Spinal cord (tissue), 10 donors: Measurements from ENCODE around the gene ERICH6B. TPM values are rescaled to one million over a fixed set of nuclear protein-coding genes. Genes with fewer than 3 reads are reported as not detected.

Experiments
- DNase-seq, 6 donors: peaks; one replicate each; pipeline versions ENCODE4 v3.0.0 to v3.0.0-alpha.2; 2013 to 2015; ENCODE audit warnings: low spot score in 6 of 6, low read depth in 4 of 6
- H3K27ac ChIP-seq: one replicate; pipeline ENCODE4 v1.5.1; 2013; ENCODE audit warnings: low read depth, low read length, control low read depth
- H3K27me3 ChIP-seq: one replicate; pipeline ENCODE4 v1.6.1; 2013; ENCODE audit warnings: low read length; ENCODE audit not compliant: control insufficient read depth, insufficient read depth
- H3K36me3 ChIP-seq: one replicate; pipeline ENCODE4 v1.6.1; 2013; ENCODE audit warnings: low read length; ENCODE audit not compliant: control insufficient read depth, insufficient read depth
- H3K4me1 ChIP-seq: one replicate; pipeline ENCODE4 v1.6.1; 2013; ENCODE audit warnings: low read length; ENCODE audit not compliant: control insufficient read depth, insufficient read depth
- H3K4me3 ChIP-seq: one replicate; pipeline ENCODE4 v1.5.1; 2013; ENCODE audit warnings: low read depth, low read length, control low read depth
- H3K9me3 ChIP-seq: one replicate; pipeline ENCODE4 v1.6.1; 2013; ENCODE audit warnings: low read length; ENCODE audit not compliant: control insufficient read depth, insufficient read depth
- WGBS: methylation state at CpG from one replicate; pipeline ENCODE4 v1.1.5; 2013; ENCODE audit warnings: missing lambda C conversion rate; ENCODE audit not compliant: insufficient coverage; 5-methylcytosine and 5-hydroxymethylcytosine counted together
- polyA plus RNA-seq, 2 donors: library from polyadenylated mRNA; unstranded; fragments of 120-200 nt; gene quantifications; one replicate each; pipeline ENCODE4 v1.2.1, GENCODE V29; 2013; ENCODE audit not compliant: insufficient read length in 2 of 2
- total RNA-seq, 2 donors: library from RNA; depleted of rRNA in 1 of 2; stranded (reverse); fragments of 120-200 nt in 1 of 2; fragments of >200 nt in 1 of 2; gene quantifications; one replicate each; pipeline versions ENCODE4 v1.2.3 to v1.2.4, GENCODE V29; 2013 to 2014
- donor health status: healthy.

ERICH6B gene
- total and polyA plus RNA-seq, 4 donors, result 0.39 to 4.7 (median 2.8) TPM; not detected in 1

DNA sequence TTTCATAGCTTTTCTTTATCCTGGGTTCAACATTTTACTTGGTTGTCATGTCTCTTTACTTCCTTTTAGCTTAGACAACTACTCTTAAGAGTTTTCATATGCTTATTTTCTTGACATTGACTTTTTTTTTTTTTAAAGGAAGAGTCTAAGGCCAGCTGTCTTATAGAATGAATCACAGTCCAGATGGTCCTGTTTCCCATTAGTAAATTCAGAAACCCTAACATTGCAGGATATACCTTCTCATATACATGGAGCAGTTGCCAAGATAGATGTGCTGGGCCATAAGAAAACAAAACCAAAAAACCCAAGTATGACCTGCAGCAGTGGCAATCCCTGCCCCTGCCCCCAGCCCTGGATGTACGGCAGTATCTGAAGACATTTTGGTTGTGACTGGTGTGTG lies 78.0 kb downstream of the ERICH6B start:
- no peaks in the 10 kb centered on the region for H3K9me3 ChIP-seq
- WGBS, result 83% methylated on average over 1 of the region's 1 CpG
- no peaks in the 10 kb centered on the region for H3K4me1 ChIP-seq
- H3K4me3 ChIP-seq, result no peak overlapping the region
- no peaks in the 10 kb centered on the region for H3K27me3 ChIP-seq
- H3K36me3 ChIP-seq, result peaks cover 8% of the 10 kb centered on the region
- DNase-seq, result no peak
- no peak overlapping the region for H3K27ac ChIP-seq

DNA sequence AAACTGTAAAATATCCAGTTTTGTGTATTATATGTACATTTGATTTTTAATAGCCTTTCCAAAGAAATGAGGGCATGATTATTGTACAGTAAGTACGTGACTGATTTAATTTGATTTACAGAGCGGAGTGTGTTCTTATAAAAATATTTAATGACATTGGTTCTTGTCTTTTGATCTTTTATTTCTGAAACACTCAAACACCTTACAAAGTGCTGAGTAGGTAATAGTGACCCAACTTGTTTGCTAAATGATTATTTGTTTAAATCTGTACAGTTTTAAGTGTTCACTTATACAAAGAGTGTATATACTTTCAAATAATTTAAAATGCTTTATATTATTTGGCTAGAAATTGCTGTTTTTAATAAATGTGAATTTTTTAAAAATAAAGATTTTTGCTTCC lies 79.3 kb downstream of the ERICH6B start:
- no peaks in the 10 kb centered on the region for H3K27me3 ChIP-seq
- DNase-seq, result no peak
- no peaks in the 10 kb centered on the region for H3K4me1 ChIP-seq
- H3K36me3 ChIP-seq, result peaks cover 10% of the 10 kb centered on the region
- H3K27ac ChIP-seq, result no peak overlapping the region
- no peak overlapping the region for H3K4me3 ChIP-seq
- WGBS, result no CpG with 5 or more reads among the region's 2 CpGs
- H3K9me3 ChIP-seq, result no peaks in the 10 kb centered on the region

DNA sequence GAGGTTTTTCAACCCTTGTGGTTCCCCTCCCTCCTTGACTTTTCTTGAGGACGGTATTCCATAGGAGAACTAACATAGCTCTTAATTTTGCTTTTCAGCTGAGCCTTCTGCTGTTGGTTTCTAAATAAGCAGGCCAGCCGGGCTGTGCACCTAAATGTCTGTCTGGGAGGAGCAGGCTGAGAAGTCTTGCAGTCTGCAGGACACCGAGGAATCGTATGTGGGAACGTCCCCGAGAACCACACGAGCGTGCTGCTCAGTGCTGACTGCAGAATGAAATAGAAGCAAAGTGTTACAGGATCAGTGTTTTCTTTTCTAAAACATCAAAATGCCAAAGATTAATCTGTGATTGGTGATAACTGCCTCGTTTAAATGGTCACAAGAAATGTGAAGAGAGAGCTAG lies 80.9 kb downstream of the ERICH6B start:
- Histone ChIP-seq H3K4me3 (no peak overlapping the region), H3K27ac (no peak overlapping the region), H3K9me3 (no peaks in the 10 kb centered on the region), H3K36me3 (peaks cover 10% of the 10 kb centered on the region), H3K27me3 (no peaks in the 10 kb centered on the region), H3K4me1 (no peaks in the 10 kb centered on the region)
- WGBS, result 68% methylated on average over 2 of the region's 9 CpGs
- no peak for DNase-seq

DNA sequence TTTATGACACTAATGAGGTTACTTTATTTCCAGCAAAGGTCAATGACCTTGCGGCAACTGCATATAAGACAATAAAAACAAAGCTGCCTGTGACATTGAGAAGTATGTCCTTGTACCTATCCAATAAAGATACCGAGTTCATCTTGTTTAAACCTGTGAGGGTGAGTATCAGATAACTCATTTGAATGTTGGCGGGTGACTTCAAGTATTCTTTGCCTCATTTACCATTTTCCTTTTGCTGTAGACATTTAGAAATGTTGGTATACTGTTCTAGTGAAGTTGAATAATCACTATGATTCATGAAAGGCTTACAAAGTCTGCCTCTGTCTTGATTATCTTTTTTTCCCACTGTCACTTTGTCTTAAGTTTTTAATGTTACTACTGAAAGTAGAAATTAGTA lies 85.8 kb downstream of the ERICH6B start:
- Histone ChIP-seq H3K27ac (no peak overlapping the region), H3K36me3 (peaks cover 5% of the 10 kb centered on the region)
- WGBS, result no CpG with 5 or more reads among the region's 3 CpGs

DNA sequence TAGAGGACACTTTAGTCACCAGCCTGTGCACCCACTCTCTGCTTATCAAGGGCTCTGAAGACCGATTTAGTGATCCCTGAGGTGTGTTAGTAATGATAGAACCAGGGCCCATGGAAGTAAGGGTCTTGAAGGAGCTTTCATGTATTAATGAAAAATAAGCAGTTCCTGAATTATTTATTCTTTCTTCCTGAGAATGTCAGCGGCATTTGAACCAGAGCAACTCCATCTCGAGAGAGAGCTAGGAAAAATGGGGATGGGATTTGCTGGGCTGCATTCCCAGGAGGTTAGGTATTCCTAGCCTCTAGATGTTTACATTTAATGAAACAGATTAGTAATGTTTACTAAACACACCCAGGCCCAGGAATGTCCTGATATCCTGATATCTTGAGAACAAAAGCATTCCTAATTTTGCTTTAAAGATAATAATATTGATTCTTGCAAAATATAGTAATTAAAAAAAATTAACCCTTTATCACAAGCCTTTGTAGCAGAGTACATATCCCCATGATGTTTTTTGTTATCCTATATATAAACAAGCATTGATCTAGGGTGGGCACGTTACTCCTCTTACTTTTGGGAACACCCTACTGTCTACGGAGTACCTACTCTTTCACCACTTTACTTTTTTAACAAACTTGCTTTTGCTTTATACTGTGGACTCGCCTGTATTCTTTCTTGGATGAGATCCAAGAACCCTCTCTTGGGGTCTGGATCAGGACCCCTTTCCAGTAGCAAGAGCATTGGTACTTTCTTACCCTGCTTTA lies 87.7 kb downstream of the ERICH6B start:
- H3K9me3 ChIP-seq, result no peaks in the 10 kb centered on the region
- no peak overlapping the region for H3K4me3 ChIP-seq
- WGBS, result 80% methylated on average over 1 of the region's 6 CpGs
- no peaks in the 10 kb centered on the region for H3K27me3 ChIP-seq
- H3K36me3 ChIP-seq, result peaks cover 2% of the 10 kb centered on the region
- H3K27ac ChIP-seq, result no peak overlapping the region
- no peak for DNase-seq
- H3K4me1 ChIP-seq, result no peaks in the 10 kb centered on the region

More for the DNA sequence above, 85.8 kb downstream of the ERICH6B start:
- Histone ChIP-seq H3K4me1 (no peaks in the 10 kb centered on the region), H3K9me3 (no peaks in the 10 kb centered on the region), H3K27me3 (no peaks in the 10 kb centered on the region), H3K4me3 (no peak overlapping the region)
- no peak for DNase-seq

DNA sequence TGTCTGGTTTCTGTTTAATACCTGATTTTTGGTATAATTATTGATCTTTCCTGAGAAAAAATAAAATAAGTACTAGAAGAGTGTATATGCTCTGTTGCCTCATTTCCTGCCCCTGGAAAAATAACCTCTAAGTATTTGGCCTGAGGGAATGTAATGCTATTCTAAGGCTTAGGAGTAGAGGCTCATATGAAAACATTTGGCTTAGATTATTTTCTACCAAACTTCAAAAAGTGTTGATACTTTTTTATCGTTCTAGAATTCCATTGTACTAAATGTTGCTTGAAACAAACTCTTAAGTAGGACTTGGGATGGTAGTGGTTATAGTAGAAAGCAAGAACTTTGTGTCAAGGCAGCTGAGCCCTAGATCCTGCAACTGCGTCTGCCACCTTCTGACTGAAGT lies 93.0 kb downstream of the ERICH6B start:
- no peak overlapping the region for H3K27ac ChIP-seq
- no peak for DNase-seq
- no peak overlapping the region for H3K4me3 ChIP-seq
- H3K36me3 ChIP-seq, result peaks cover 3% of the 10 kb centered on the region
- WGBS, result 100% methylated on average over 1 of the region's 2 CpGs
- H3K4me1 ChIP-seq, result no peaks in the 10 kb centered on the region
- H3K9me3 ChIP-seq, result no peaks in the 10 kb centered on the region
- H3K27me3 ChIP-seq, result no peaks in the 10 kb centered on the region

DNA sequence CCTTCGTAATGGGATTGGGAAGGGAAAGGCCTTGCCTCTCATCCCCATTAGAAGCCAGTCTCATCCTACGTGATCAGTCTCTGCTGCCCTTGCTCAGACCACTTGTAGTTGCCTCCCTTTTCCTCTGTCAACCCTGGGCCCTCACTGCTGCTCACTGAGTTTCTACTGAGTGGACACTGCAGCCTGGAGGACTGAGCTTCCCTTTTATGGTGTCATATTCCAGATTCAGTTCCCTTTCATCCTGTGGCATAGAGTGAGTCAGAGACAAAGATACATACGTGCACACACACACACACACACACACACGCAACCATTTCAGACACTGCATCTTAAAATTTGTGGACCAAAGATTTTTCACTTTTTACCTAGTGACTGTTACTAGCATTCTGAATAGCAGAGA lies 94.2 kb downstream of the ERICH6B start:
- 80% methylated on average over 1 of the region's 4 CpGs for WGBS
- peaks cover 3% of the 10 kb centered on the region for H3K36me3 ChIP-seq

DNA sequence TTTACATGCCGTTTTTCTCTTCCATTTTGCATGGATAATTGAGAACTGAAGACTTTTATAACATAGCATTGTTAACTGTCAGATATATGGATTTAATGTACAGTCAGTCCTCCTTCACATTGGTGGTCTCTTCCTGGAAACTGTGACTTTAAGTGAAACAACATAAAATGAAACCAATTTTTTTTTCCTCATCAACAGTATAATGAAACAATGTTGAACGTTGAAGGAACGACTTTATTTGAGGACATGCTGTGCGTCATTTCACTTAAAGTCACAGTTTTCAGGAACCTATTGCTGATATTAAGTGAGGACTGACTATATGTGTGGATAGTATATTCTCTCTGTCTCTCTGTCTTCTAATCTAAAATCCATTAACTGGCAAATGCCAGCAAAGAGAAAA lies 96.0 kb downstream of the ERICH6B start:
- DNase-seq, result no peak
- Histone ChIP-seq H3K27me3 (no peaks in the 10 kb centered on the region), H3K4me3 (no peak overlapping the region), H3K36me3 (peaks cover 6% of the 10 kb centered on the region), H3K27ac (no peak overlapping the region), H3K4me1 (no peaks in the 10 kb centered on the region), H3K9me3 (no peaks in the 10 kb centered on the region)
- no CpG with 5 or more reads among the region's 4 CpGs for WGBS

More for the DNA sequence above, 94.2 kb downstream of the ERICH6B start:
- Histone ChIP-seq H3K9me3 (no peaks in the 10 kb centered on the region), H3K27ac (no peak overlapping the region), H3K4me1 (no peaks in the 10 kb centered on the region), H3K27me3 (no peaks in the 10 kb centered on the region), H3K4me3 (no peak overlapping the region)
- DNase-seq, result no peak

DNA sequence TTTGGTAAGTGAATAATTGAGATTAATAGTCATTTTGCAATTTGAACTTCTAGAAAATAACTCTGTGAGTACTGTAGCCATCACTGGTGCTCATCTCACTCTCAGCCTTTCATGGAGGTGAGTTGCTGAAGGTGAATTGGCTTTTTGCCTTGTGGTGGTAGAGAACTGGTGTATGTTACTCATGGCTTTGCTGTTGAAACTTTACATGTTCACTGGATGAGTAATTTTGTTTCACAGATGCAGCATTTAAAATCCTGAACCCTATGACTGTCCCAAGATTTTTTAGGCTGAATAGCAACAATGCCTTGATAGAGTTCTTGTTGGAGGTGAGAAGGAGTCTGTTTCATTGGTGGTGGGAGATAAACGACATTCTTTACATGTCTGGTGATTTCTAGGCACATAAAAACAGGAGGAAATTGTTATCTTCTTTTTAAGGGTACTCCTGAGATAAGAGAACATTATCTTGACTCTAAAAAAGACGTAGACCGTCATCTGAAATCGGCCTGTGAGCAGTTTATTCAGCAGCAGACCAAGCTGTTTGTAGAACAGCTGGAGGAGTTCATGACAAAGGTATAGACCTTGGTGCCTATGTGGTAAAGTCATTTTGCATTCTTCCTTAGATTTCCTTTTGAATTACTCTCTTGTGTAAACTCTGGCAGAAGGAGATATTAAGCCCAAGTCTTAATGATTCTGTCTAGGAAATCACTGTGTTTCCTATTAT lies 96.9 kb downstream of the ERICH6B start:
- 43% methylated on average over 1 of the region's 4 CpGs for WGBS
- H3K4me3 ChIP-seq, result no peak overlapping the region
- no peaks in the 10 kb centered on the region for H3K4me1 ChIP-seq
- DNase-seq, result peak in 2 of 6 donors; percentile 3 to 91
- H3K27me3 ChIP-seq, result no peaks in the 10 kb centered on the region
- no peaks in the 10 kb centered on the region for H3K9me3 ChIP-seq
- H3K36me3 ChIP-seq, result peaks cover 9% of the 10 kb centered on the region
- H3K27ac ChIP-seq, result no peak overlapping the region

DNA sequence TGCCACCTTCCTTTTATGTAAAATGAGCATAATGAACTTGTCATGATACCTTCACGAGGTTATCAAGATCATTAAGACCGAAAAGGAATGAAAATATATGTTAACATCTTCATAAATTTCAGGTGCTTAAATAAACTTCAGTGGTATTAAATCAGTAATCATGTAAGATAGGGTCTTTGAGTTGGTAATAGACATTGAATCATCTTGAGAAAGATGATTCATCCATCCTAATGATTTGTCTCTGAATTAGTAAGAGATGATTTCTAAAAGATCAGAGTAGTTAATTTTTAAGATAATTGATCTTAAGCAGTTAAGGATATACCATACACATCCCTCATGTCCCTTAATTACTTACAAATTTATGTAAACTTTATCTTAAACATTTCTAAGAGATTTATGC lies 98.8 kb downstream of the ERICH6B start:
- DNase-seq, result no peak
- H3K36me3 ChIP-seq, result peaks cover 18% of the 10 kb centered on the region
- no CpG with 5 or more reads among the region's 2 CpGs for WGBS
- H3K4me3 ChIP-seq, result no peak overlapping the region
- no peaks in the 10 kb centered on the region for H3K4me1 ChIP-seq
- no peak overlapping the region for H3K27ac ChIP-seq
- no peaks in the 10 kb centered on the region for H3K27me3 ChIP-seq
- no peaks in the 10 kb centered on the region for H3K9me3 ChIP-seq
